H9 (cell line): ENCODE results near the gene CYBB. TPM values are rescaled to one million over a fixed set of nuclear protein-coding genes. Genes with fewer than 3 reads are reported as not detected.

ENCODE experiments used
- DNase-seq: peaks from one replicate; pipeline ENCODE4 v3.0.0-alpha.2; 2017
- H2AFZ ChIP-seq: one replicate; pipeline ENCODE4 v1.6.1; 2013; ENCODE audit warnings: mild to moderate bottlenecking, low read length, control low read depth, moderate library complexity
- H2AK5ac ChIP-seq: 2 replicates; pipeline ENCODE4 v1.6.1; 2013; ENCODE audit warnings: low read length, control low read depth, mixed read lengths; ENCODE audit not compliant: insufficient read length
- H2BK120ac ChIP-seq: one replicate; pipeline ENCODE4 v1.6.1; 2013; ENCODE audit warnings: low read depth, mild to moderate bottlenecking, low read length, control low read depth, inconsistent platforms; ENCODE audit not compliant: poor library complexity, severe bottlenecking
- H2BK12ac ChIP-seq: 2 replicates; pipeline ENCODE4 v1.6.1; 2013; ENCODE audit warnings: low read length, control low read depth, mixed read lengths, low read depth; ENCODE audit not compliant: insufficient read length
- H2BK15ac ChIP-seq: 2 replicates; pipeline ENCODE4 v1.6.1; 2013; ENCODE audit warnings: low read depth, low read length, control low read depth
- H2BK20ac ChIP-seq: one replicate; pipeline ENCODE4 v1.6.1; 2013; ENCODE audit warnings: low read depth, mild to moderate bottlenecking, low read length, control low read depth, inconsistent platforms; ENCODE audit not compliant: poor library complexity, severe bottlenecking
- H2BK5ac ChIP-seq: 2 replicates; pipeline ENCODE4 v1.6.1; 2013; ENCODE audit warnings: low read length, control low read depth, mixed read lengths; ENCODE audit not compliant: insufficient read length
- H3K14ac ChIP-seq: 2 replicates; pipeline ENCODE4 v1.6.1; 2013; ENCODE audit warnings: low read length, control low read depth; ENCODE audit not compliant: insufficient read depth
- H3K18ac ChIP-seq: 2 replicates; pipeline ENCODE4 v1.6.1; 2013; ENCODE audit warnings: low read depth, mild to moderate bottlenecking, mixed read lengths, low read length, control low read depth; ENCODE audit not compliant: insufficient read length
- H3K23ac ChIP-seq: 2 replicates; pipeline ENCODE4 v1.6.1; 2013; ENCODE audit warnings: low read length, control low read depth, mixed read lengths, low read depth; ENCODE audit not compliant: insufficient read length
- H3K23me2 ChIP-seq: 2 replicates; pipeline ENCODE4 v1.6.1; 2013; ENCODE audit warnings: low read depth, mild to moderate bottlenecking, mixed read lengths, low read length, control low read depth; ENCODE audit not compliant: insufficient read length, poor library complexity, severe bottlenecking
- H3K27ac ChIP-seq: 2 replicates; pipeline ENCODE4 v1.5.1; 2013; ENCODE audit warnings: low read length, control low read depth, mixed read lengths, low read depth; ENCODE audit not compliant: insufficient read length
- H3K27me3 ChIP-seq: 2 replicates; pipeline ENCODE4 v1.6.1; 2013; ENCODE audit warnings: low read length, control low read depth, inconsistent platforms; ENCODE audit not compliant: insufficient read depth
- H3K4ac ChIP-seq: 2 replicates; pipeline ENCODE4 v1.6.1; 2013; ENCODE audit warnings: low read depth, mild to moderate bottlenecking, control low read depth, inconsistent platforms, low read length, moderate library complexity
- H3K4me1 ChIP-seq: 2 replicates; pipeline ENCODE4 v1.6.1; 2013; ENCODE audit warnings: low read length, control low read depth, inconsistent platforms; ENCODE audit not compliant: insufficient read depth
- H3K4me2 ChIP-seq: 2 replicates; pipeline ENCODE4 v1.6.1; 2013; ENCODE audit warnings: low read length, control low read depth, mixed read lengths; ENCODE audit not compliant: insufficient read length, insufficient read depth
- H3K56ac ChIP-seq: 2 replicates; pipeline ENCODE4 v1.6.1; 2013; ENCODE audit warnings: low read depth, mild to moderate bottlenecking, mixed read lengths, low read length, control low read depth; ENCODE audit not compliant: insufficient read length
- H3K79me1 ChIP-seq: 2 replicates; pipeline ENCODE4 v1.6.1; 2013; ENCODE audit warnings: low read depth, mild to moderate bottlenecking, moderate library complexity, low read length, control low read depth, inconsistent platforms; ENCODE audit not compliant: insufficient read depth, poor library complexity, severe bottlenecking
- H3K79me2 ChIP-seq: 2 replicates; pipeline ENCODE4 v1.6.1; 2013; ENCODE audit warnings: low read length, control low read depth, inconsistent platforms; ENCODE audit not compliant: insufficient read depth
- H3K9ac ChIP-seq: 2 replicates; pipeline ENCODE4 v1.6.1; 2013; ENCODE audit warnings: low read length, control low read depth, mixed read lengths; ENCODE audit not compliant: insufficient read length; ENCODE audit errors: extremely low read depth
- H3K9me3 ChIP-seq: one replicate; pipeline ENCODE4 v1.6.1; 2013; ENCODE audit warnings: low read depth, low read length, inconsistent platforms; ENCODE audit not compliant: control insufficient read depth
- H3T11ph ChIP-seq: one replicate; pipeline ENCODE4 v1.6.1; 2013; ENCODE audit warnings: mild to moderate bottlenecking, low read length, control low read depth, inconsistent platforms
- H4K20me1 ChIP-seq: one replicate; pipeline ENCODE4 v1.6.1; 2013; ENCODE audit not compliant: control insufficient read depth, insufficient read length, insufficient read depth
- H4K5ac ChIP-seq: 2 replicates; pipeline ENCODE4 v1.6.1; 2013; ENCODE audit warnings: low read depth, mild to moderate bottlenecking, mixed read lengths, low read length, control low read depth; ENCODE audit not compliant: insufficient read length
- H4K8ac ChIP-seq: replicated peaks from 2 replicates; pipeline ENCODE4 v1.6.1; 2013; ENCODE audit warnings: low read length, control low read depth, mixed read lengths, low read depth; ENCODE audit not compliant: insufficient read length
- H4K91ac ChIP-seq: 2 replicates; pipeline ENCODE4 v1.6.1; 2013; ENCODE audit warnings: low read depth, mild to moderate bottlenecking, moderate library complexity, mixed read lengths, low read length, control low read depth; ENCODE audit not compliant: insufficient read length
- H3K27ac Mint-ChIP-seq, 3 experiments: 2 replicates in 2 of 3; 3 replicates in 1 of 3; pipeline ENCODE4 v1.8.0; 2020 to 2021; ENCODE audit warnings: mixed read lengths in 3 of 3, mild to moderate bottlenecking in 1 of 3, moderate library complexity in 1 of 3
- H3K27me3 Mint-ChIP-seq: 2 replicates; pipeline ENCODE4 v1.8.0; 2021; ENCODE audit warnings: low read depth, mild to moderate bottlenecking, moderate library complexity, mixed read lengths
- H3K36me3 Mint-ChIP-seq, 3 experiments: 2 replicates in 2 of 3; 3 replicates in 1 of 3; pipeline ENCODE4 v1.8.0; 2020 to 2021; ENCODE audit warnings: low read depth in 3 of 3, mixed read lengths in 3 of 3; ENCODE audit not compliant: insufficient read depth in 1 of 3
- H3K4me1 Mint-ChIP-seq, 2 experiments: 2 replicates each; pipeline ENCODE4 v1.8.0; 2020; ENCODE audit warnings: mixed read lengths in 2 of 2
- H3K4me3 Mint-ChIP-seq, 2 experiments: 2 replicates in 1 of 2; 3 replicates in 1 of 2; pipeline ENCODE4 v1.8.0; 2020 to 2021; ENCODE audit warnings: mild to moderate bottlenecking in 2 of 2, mixed read lengths in 2 of 2, moderate library complexity in 1 of 2
- H3K9me3 Mint-ChIP-seq, 2 experiments: 2 replicates in 1 of 2; 3 replicates in 1 of 2; pipeline ENCODE4 v1.8.0; 2020; ENCODE audit warnings: mild to moderate bottlenecking in 2 of 2, mixed read lengths in 2 of 2, moderate library complexity in 1 of 2
- WGBS: extraction: QIAGEN DNeasy Blood & Tissue Kit; methylation state at CpG from one replicate; pipeline ENCODE4 v1.1.7; 2013; ENCODE audit warnings: missing lambda C conversion rate, low lambda C conversion rate, mixed read lengths; ENCODE audit not compliant: insufficient read length; ENCODE audit errors: extremely low coverage; 5-methylcytosine and 5-hydroxymethylcytosine counted together
- total RNA-seq: library from RNA; stranded (reverse); gene quantifications from 2 replicates; pipeline ENCODE4 v1.2.1, GENCODE V29; 2021
- TF ChIP-seq, protein P1 (sequence below): fragments of 200-600 bp; sonication (generic); conservative IDR thresholded peaks from 3 replicates; pipeline ENCODE4 v1.8.0; 2021; ENCODE audit warnings: antibody characterized with exemption, mild to moderate bottlenecking

The CYBB gene
- total RNA-seq, 1 experiment from 2014 or later, result 0.07 TPM

DNA sequence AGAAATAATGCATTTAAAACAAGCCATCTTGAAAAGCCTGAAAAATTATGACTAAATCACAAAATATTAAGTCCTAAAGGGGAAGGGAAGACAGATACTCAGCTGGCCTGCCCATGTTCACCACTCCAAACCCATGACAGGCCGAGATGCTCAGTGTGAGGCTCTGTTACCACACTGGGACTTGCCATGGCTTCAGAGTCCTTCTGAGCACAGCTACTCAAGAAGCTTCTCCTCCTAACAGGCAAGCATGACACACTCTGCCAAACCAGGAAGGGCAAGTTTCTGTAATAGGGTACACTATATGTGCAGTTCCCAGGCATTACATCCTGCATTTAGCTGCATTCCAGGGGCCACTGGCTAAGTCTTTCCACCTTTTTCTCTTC is 34.0 kb upstream of the CYBB start:
- no peaks in the 10 kb centered on the region for H3K4me1 ChIP-seq
- H3K4ac ChIP-seq, result no peak overlapping the region
- H2BK5ac ChIP-seq, result no peak overlapping the region
- no peak overlapping the region for H2AK5ac ChIP-seq
- H3K9ac ChIP-seq, result no peak overlapping the region
- H3K79me2 ChIP-seq, result no peaks in the 10 kb centered on the region
- H4K5ac ChIP-seq, result no peak overlapping the region
- H3K79me1 ChIP-seq, result no peaks in the 10 kb centered on the region
- H3K27ac Mint-ChIP-seq, result no peak overlapping the region
- no peak overlapping the region for H3T11ph ChIP-seq
- no peaks in the 10 kb centered on the region for H3K27me3 ChIP-seq
- no peak overlapping the region for H3K23ac ChIP-seq
- no peak overlapping the region for H3K4me2 ChIP-seq
- H3K27me3 Mint-ChIP-seq, result no peaks in the 10 kb centered on the region
- no peak overlapping the region for H2BK12ac ChIP-seq
- TF ChIP-seq, protein P1, sequence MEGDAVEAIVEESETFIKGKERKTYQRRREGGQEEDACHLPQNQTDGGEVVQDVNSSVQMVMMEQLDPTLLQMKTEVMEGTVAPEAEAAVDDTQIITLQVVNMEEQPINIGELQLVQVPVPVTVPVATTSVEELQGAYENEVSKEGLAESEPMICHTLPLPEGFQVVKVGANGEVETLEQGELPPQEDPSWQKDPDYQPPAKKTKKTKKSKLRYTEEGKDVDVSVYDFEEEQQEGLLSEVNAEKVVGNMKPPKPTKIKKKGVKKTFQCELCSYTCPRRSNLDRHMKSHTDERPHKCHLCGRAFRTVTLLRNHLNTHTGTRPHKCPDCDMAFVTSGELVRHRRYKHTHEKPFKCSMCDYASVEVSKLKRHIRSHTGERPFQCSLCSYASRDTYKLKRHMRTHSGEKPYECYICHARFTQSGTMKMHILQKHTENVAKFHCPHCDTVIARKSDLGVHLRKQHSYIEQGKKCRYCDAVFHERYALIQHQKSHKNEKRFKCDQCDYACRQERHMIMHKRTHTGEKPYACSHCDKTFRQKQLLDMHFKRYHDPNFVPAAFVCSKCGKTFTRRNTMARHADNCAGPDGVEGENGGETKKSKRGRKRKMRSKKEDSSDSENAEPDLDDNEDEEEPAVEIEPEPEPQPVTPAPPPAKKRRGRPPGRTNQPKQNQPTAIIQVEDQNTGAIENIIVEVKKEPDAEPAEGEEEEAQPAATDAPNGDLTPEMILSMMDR, result no peak
- no peak overlapping the region for H3K27ac ChIP-seq
- H3K4me3 Mint-ChIP-seq, result no peak overlapping the region
- H2BK20ac ChIP-seq, result no peak overlapping the region
- no peak overlapping the region for H2BK120ac ChIP-seq
- no peaks in the 10 kb centered on the region for H4K20me1 ChIP-seq
- WGBS, result no CpG with 5 or more reads among the region's 1 CpG
- H3K18ac ChIP-seq, result no peak overlapping the region
- no peak for DNase-seq
- peaks cover 0 to 1% (median 0%) of the 10 kb centered on the region in 3 experiments; a peak in 1 of 7 replicates for H3K36me3 Mint-ChIP-seq
- no peak overlapping the region for H3K14ac ChIP-seq
- H2BK15ac ChIP-seq, result no peak overlapping the region
- peaks cover 56 to 58% of the 10 kb centered on the region in 2 experiments for H3K9me3 Mint-ChIP-seq
- no peak overlapping the region for H4K8ac ChIP-seq
- no peak overlapping the region for H4K91ac ChIP-seq
- no peaks in the 10 kb centered on the region for H3K4me1 Mint-ChIP-seq
- H2AFZ ChIP-seq, result no peak overlapping the region
- no peak overlapping the region for H3K56ac ChIP-seq
- no peaks in the 10 kb centered on the region for H3K9me3 ChIP-seq
- H3K23me2 ChIP-seq, result no peaks in the 10 kb centered on the region
